ENCODE results near the gene PPM1K. TPM values are rescaled to one million over a fixed set of nuclear protein-coding genes. Genes with fewer than 3 reads are reported as not detected.

PPM1K gene
- total RNA-seq = 1 to 10 TPM; 7.8 to 8.3 TPM

GRCh38 chr4:88284439-88285234 lies at the start of gene PPM1K:
Gene PPM1K (minus strand): TSS chr4:88284561. CDS start chr4:88278583, 5,978 bp downstream.
- no peak for TF ChIP-seq CTCF (IDR thresholded peaks at IDR 0.05)
- Histone ChIP-seq H3K9ac (ENCODE audit: low read depth in 2 of 2, low read length in 2 of 2) (peak within 1 kb of the TSS; percentile 89 to 92), H3K4me1 (no peaks in the 10 kb centered on the region), H3K9me3 (no peaks in the 10 kb centered on the region), H3K4me3 (peak within 1 kb of the TSS; percentile 82), H3K36me3 (no peaks in the 10 kb centered on the region), H3K27ac (peak within 1 kb of the TSS; percentile 97), H3K27me3 (no peaks in the 10 kb centered on the region)
- DNase-seq = peak; percentile 99
- intact Hi-C loops (cut with DNase I) = no loop called here

DNA sequence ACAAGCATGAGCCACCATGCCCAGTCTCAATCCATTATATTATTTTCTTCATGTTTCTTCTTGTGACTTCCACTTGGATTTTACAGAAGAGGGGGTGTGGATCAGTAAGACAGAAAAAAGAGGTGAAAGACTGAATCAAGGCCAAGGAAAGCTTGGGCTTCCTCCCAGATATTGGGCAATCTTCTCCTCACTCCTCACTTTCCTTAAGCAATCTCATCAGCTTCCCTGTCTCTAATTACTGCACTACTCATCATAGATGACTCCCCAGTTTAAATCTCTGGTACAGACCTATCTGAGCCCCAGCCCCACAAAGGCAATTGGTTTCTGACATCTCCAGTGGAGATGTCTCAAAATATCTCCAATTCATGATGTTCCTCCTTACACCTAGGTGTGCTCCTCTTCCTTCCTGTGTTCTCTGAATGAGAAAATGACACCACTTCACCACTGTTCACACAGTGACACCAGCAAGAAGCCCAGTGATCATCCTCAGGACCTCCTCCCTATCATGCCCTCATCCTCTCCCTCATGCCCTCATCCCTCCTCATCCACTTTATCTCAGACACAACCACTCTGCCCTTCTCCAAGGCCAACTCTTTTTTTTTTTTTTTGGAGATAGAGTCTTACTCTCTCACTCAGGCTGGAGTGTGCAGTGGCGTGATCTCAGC lies 49.5 kb upstream of the PPM1K start:
- H3K4me3 ChIP-seq = no peak overlapping the region
- TF ChIP-seq CTCF (IDR thresholded peaks at IDR 0.05) = no peak
- H3K36me3 ChIP-seq = no peaks in the 10 kb centered on the region
- intact Hi-C loops (cut with DNase I) = no loop called here
- no peaks in the 10 kb centered on the region for H3K9me3 ChIP-seq
- DNase-seq = no peak
- H3K27me3 ChIP-seq = no peaks in the 10 kb centered on the region
- no peak overlapping the region for H3K9ac ChIP-seq (ENCODE audit: low read depth in 2 of 2, low read length in 2 of 2)
- no peaks in the 10 kb centered on the region for H3K4me1 ChIP-seq
- no peak overlapping the region for H3K27ac ChIP-seq

- H3K4me1 ChIP-seq = no peaks in the 10 kb centered on the region
- no peaks in the 10 kb centered on the region for H3K36me3 ChIP-seq
- no peaks in the 10 kb centered on the region for H3K9me3 ChIP-seq
- H3K27ac ChIP-seq = no peak overlapping the region
- intact Hi-C loops (cut with DNase I) = no loop called here
- H3K27me3 ChIP-seq = no peaks in the 10 kb centered on the region
- no peak for TF ChIP-seq CTCF (IDR thresholded peaks at IDR 0.05)
- no peak for DNase-seq
- no peak overlapping the region for H3K9ac ChIP-seq (ENCODE audit: low read depth in 2 of 2, low read length in 2 of 2)
- no peak overlapping the region for H3K4me3 ChIP-seq
Measured at GRCh38 chr4:88327665-88328064, 43.3 kb upstream of the PPM1K start.

DNA sequence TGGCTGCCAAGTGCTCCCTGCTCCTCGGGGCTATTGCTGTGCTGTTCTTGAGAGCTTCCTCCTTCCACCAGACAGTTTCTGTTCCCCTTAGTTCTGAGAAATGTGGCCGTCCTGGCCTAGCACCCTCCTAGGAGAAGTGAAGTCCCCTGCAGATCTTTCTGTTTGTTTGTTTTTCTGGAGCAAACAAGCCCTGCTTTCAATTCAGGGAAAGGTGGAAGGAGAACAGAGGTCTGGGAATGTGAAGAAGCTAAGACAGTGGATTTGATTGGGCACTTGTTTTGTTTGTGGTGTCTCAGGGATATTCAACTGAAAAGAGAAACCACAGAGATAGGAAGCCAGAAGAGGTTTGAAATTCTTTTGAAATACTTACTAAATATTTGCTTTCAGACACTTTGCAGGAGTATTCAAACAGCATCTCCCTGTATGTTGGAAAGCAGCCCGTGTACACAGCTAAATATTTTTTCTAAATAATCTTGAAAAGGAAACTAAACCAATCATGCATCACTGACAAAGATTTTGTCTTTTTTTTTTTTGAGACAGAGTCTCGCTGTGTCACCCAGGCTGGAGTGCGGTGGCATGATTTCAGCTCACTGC lies 36.5 kb upstream of the PPM1K start:
- no peak overlapping the region for H3K27ac ChIP-seq

More for the DNA sequence above, 36.5 kb upstream of the PPM1K start:
- Histone ChIP-seq H3K27me3 (no peaks in the 10 kb centered on the region), H3K4me1 (no peaks in the 10 kb centered on the region), H3K9ac (ENCODE audit: low read depth in 2 of 2, low read length in 2 of 2) (no peak overlapping the region), H3K9me3 (no peaks in the 10 kb centered on the region), H3K36me3 (no peaks in the 10 kb centered on the region), H3K4me3 (no peak overlapping the region)
- intact Hi-C loops (cut with DNase I) = no loop called here
- no peak for TF ChIP-seq CTCF (IDR thresholded peaks at IDR 0.05)
- peak; percentile 24 for DNase-seq
